Colon (tissue), 2 donors: Measurements from ENCODE around the gene NRIP2.
"Not testable (repeated sequence)": the region's sequence is repeated elsewhere in the genome, so short reads cannot be mapped to it uniquely, and the experiment has no call there.

Experiments
- FAIRE-seq: peaks from 2 replicates; lab custom pipeline; 2012; peaks lifted over from hg19 to GRCh38; lab: Jason Lieb, UNC
- donor health status: control.
- donor health status: control.

Gene NRIP2, protein sequence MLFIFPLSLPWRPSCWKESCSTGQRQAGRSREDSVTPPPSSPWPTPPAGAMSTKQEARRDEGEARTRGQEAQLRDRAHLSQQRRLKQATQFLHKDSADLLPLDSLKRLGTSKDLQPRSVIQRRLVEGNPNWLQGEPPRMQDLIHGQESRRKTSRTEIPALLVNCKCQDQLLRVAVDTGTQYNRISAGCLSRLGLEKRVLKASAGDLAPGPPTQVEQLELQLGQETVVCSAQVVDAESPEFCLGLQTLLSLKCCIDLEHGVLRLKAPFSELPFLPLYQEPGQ

GRCh38 chr12:2834581-2835491, at the start of gene NRIP2:
TSS of gene NRIP2 (minus strand) at chr12:2835035. CDS start at chr12:2834983, 52 bp downstream.
- no peak for FAIRE-seq

GRCh38 chr12:2879853-2880252, 45.0 kb upstream of the NRIP2 start:
- FAIRE-seq: no peak

GRCh38 chr12:2877953-2878732, 43.3 kb upstream of the NRIP2 start:
- FAIRE-seq: no peak

DNA sequence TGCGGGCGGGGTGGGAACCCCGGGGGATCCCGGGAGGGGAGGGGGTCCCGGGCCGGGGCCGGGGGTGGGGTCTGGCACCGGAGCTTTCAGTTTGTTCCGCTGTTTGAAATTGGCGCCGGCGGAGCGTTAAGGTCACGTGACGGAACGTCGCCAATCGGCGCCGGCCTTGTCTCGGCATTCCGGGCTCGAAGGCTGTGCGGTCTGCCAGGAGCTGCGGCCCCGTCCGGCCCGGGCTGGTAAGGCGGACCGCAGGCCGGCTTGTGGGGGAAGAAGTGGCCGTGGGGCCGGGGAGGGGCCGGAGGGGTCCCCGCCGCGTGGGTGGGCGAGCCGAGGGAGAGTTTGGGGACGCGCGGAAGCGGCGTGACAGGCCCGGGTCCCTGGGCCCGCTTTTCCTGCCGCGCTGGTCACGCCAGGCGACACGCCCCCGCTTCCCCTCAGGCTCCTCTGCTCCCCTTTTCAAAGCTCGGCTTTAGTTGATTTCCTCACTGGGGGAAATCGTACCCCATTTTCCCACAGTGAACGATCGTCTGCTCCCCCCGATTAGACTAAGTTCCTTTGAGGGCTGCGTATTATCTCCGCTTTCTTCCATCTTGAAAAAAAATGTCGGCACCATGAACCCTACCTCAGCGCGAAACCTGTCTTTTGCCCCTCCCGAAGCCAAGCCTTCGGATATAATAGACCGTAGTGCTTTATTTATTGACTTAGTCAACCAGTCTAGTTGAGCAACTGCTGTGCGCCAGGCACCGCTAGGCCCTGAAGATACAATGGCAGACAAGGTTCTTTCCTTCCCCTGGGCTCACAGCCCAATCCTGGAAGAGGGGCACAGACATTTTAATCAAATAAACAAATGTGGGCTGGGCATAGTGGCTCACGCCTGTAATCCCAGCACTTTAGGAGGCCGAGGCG, 42.5 kb upstream of the NRIP2 start, which contains the start of the genes FOXM1 and RHNO1:
Gene FOXM1 (minus strand): TSS at position 128 of the 906 bp plus-strand sequence. CDS start 2,696 bp downstream, outside the sequence.
Gene RHNO1 (plus strand): TSS at position 177 of the 906 bp plus-strand sequence. CDS start 8,144 bp downstream, outside the sequence.
- no peak for FAIRE-seq

DNA sequence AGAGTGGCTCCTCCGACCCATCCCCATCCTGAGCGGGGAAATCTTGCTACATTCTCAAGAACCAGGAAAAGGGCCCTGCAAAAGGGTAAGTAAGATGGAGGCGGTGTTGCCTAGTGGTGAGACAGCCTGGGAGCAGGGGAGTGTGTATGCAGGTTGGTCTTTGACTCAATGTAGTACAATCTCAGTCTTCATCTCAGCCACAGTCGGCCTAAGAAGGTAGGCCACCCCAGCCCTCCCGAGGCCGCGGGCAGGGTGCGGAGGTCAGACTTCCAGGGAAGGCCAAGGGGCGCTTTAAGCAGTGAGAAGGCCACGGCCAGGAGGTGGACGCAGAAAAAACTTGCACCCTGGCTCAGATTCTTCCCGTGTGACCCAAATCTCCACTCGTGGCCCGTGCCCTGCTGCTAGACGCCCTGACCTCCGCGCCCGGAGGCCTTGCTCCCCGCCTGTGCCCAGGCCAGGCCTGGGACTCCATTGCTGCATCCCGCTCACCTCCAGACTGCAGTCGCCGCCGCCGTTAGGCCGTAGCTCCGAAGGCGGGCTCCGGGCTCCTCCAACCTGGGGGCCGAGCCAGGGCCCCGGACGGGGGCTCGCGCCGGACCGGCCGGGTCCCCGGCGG, 41.7 kb upstream of the NRIP2 start:
- FAIRE-seq: no peak

DNA sequence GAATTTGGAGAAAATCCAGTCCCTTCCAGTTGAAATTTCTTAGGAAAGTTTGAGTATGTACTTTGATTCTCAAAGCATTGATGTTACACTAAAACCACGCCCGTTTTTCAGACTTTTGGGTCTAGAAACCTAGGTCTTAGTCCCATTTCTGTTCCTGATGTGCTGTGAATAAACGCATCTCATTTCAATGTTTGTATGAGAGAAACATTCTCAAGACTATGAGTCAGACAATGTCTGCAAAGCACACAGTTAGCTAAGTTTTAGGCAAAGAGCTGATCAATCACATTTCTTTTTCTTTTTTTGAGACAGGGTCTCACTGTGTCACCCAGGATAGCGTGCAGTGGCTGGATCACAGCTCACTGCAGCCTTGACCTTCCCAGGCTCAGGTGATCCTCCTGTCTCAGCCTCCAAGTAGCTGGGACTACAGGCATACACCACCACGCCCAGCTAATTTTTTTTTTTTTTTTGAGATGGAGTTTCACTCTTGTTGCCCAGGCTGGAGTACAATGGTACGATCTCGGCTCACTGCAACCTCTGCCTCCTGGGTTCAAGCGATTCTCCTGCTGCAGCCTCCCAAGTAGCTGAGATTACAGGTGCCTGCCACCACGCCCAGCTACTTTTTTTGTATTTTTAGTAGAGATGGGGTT, 34.3 kb upstream of the NRIP2 start:
- FAIRE-seq: not testable (repeated sequence)

GRCh38 chr12:2864198-2864597, 29.4 kb upstream of the NRIP2 start:
- no peak for FAIRE-seq

GRCh38 chr12:2863402-2863801, 28.6 kb upstream of the NRIP2 start:
- not testable (repeated sequence) for FAIRE-seq

DNA sequence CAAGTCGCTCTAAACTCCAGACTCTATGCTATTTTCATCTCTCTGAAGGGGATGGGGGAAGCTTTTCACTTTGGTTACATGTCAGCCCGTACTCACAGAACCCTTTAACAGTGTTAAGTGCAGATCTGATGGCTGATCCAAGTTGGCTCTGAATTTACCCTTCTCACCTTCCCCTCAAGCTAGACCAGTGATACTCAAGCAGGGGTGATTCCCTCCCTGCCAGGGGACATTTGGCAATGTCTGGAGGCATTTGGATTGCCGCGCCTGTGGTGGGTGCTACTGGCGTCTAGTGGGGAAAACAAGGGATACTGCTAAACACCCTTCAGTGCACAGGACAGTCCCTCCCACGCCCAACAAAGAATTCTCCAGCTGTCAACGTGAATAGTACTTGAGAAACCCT, 28.0 kb upstream of the NRIP2 start:
- FAIRE-seq: no peak

- FAIRE-seq: no peak
Observed at GRCh38 chr12:2860170-2860569, 25.3 kb upstream of the NRIP2 start.

DNA sequence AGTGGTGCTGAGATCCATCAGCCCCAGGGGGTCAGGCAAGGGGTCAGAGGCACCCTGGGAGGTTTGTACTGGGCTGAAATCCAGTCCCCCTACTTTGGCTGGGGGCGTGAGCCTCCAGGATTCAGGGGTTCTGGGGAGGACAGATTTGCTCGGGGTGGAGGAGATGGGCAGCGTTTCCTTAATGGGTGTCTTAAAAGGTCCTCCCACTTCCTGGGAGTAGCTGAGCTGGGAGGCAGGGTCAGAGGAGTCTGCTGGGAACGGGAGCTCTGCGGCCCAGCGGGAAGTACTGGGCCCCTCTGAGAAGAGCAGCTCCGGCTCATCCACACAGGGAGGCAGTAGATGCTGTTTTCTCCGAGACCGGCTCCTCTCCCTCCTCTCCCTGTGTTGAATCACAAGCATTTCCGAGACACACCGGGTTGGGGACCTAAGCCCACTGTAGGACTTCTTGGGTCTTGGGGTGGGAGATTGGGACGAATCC, 24.1 kb upstream of the NRIP2 start:
- no peak for FAIRE-seq

- no peak for FAIRE-seq
Observed at GRCh38 chr12:2858334-2858733, 23.5 kb upstream of the NRIP2 start.

- FAIRE-seq: no peak
Observed at GRCh38 chr12:2857576-2857975, 22.7 kb upstream of the NRIP2 start.

DNA sequence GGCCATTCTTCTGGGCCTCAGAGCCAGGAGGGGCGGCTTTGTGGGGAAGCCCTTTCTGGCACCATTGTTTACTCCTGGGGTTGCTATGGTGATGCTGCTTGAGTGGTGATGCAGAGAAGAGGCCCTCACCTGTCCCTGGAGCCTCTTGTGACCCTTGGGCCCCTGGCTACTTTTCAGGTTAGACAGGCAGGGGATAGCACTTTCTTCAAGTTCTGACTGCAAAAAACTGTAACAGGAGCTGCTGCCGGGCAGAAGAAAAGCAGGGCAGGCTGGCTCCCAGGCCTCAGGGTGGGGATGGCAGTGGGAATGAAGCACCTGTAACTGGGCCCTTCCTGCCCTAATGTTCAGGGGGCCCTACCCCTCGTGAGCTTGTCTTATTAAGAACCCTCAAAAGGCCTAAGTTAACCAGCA, 22.2 kb upstream of the NRIP2 start, which contains the start of gene TEX52:
Gene TEX52 (minus strand): TSS at position 19 of the 411 bp plus-strand sequence. CDS start 13 bp downstream, at position 6.
- no peak for FAIRE-seq

DNA sequence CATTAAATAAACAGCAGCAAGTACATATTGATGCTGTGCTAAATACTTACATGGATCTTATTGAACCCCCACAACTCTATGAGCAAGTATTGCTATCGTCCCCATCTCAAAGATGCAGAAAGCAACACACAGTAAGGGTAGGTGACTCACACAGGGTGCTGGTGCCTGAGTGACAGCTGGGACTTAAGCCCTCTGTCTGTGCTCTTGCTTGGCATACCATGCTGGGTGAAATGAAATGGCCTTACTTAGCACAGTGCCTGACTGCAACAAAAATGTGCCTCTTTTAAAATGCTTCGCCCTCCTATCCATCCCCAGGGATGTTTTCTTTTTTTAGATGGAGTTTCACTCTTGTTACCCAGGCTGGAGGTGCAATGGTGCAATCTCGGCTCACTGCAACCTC, 21.2 kb upstream of the NRIP2 start:
- FAIRE-seq: no peak

- FAIRE-seq: no peak
Observed at GRCh38 chr12:2855546-2855945, 20.7 kb upstream of the NRIP2 start.

DNA sequence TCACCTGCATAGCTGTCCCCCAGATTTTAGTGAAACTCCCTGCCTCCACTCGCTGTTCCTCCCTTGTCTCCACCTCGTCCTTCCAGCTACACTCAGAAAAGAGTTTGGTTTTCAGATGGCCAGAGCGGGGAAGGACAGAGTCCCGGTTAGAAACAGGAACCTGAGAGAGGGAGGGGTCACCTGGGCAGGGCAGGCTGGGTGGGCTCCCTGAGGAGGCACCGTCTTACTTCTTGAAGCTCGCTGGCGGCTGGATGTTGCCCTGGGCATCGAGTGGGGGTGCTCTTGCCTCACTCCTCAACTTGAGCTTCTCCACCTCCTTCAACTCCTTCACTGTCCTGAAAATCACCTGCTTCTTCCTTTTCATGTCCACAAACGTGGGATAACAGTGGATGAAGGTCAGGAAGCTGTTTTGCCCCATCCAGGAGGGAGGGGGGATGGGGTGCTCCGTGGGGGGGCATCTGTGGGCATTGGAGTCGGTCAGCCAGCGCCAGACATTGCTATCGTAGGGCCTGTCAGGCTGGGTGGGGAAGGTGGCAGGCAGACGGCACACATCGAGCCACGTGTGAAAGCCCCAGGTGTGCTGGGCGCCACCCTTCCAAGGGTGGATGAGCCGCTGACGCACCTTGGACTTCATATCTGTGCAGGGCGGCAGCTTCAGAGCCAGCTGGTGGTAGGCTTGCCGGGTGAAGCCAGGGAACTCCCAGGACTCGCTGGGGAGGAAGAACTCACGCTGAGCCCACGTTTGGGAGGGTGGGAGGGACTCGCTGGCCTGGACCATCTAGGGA, 20.0 kb upstream of the NRIP2 start:
- no peak for FAIRE-seq

GRCh38 chr12:2853626-2854025, 18.8 kb upstream of the NRIP2 start:
- FAIRE-seq: no peak

GRCh38 chr12:2851931-2852330, 17.1 kb upstream of the NRIP2 start:
- FAIRE-seq: no peak
